ES-I3 (cell line): ENCODE measurements around the gene SLC30A4.

Experiments
- H3K36me3 ChIP-seq: 2 replicates; pipeline ENCODE4 v1.6.1; 2013; ENCODE audit warnings: mild to moderate bottlenecking, low read length, control low read depth, moderate library complexity; ENCODE audit not compliant: insufficient read depth
- H3K4me1 ChIP-seq: 2 replicates; pipeline ENCODE4 v1.6.1; 2013; ENCODE audit warnings: mild to moderate bottlenecking, control low read depth, low read length; ENCODE audit not compliant: insufficient read depth
- H3K9ac ChIP-seq: 2 replicates; pipeline ENCODE4 v1.6.1; 2013; ENCODE audit warnings: low read depth, mild to moderate bottlenecking, low read length, moderate library complexity
- H3K9me3 ChIP-seq: 2 replicates; pipeline ENCODE4 v1.6.1; 2013; ENCODE audit warnings: mild to moderate bottlenecking, low read length, moderate library complexity; ENCODE audit not compliant: control insufficient read depth, insufficient read depth

The SLC30A4 gene

GRCh38 chr15:45522328-45523165 lies at the start of gene SLC30A4:
Gene SLC30A4, minus strand, starts transcription at chr15:45522755. Its CDS starts 401 bp downstream, at chr15:45522354.
- no peaks in the 10 kb centered on the region for H3K4me1 ChIP-seq
- H3K9me3 ChIP-seq: no peaks in the 10 kb centered on the region
- H3K36me3 ChIP-seq: no peaks in the 10 kb centered on the region
- H3K9ac ChIP-seq: peak within 1 kb of the TSS; percentile 42

GRCh38 chr15:45555934-45556608 lies 33.5 kb upstream of the SLC30A4 start:
- H3K36me3 ChIP-seq: no peaks in the 10 kb centered on the region
- H3K9ac ChIP-seq: no peak overlapping the region
- H3K9me3 ChIP-seq: no peaks in the 10 kb centered on the region; the same call in 1 of the 2 replicates
- H3K4me1 ChIP-seq: no peaks in the 10 kb centered on the region

GRCh38 chr15:45551676-45552075 lies 29.1 kb upstream of the SLC30A4 start:
- no peaks in the 10 kb centered on the region; the same call in 1 of the 2 replicates for H3K9me3 ChIP-seq
- H3K9ac ChIP-seq: no peak overlapping the region
- no peaks in the 10 kb centered on the region for H3K36me3 ChIP-seq
- H3K4me1 ChIP-seq: no peaks in the 10 kb centered on the region

- no peaks in the 10 kb centered on the region for H3K4me1 ChIP-seq
- H3K9ac ChIP-seq: no peak overlapping the region
- H3K9me3 ChIP-seq: no peaks in the 10 kb centered on the region; the same call in 1 of the 2 replicates
- no peaks in the 10 kb centered on the region for H3K36me3 ChIP-seq
Measured at GRCh38 chr15:45550436-45550835, 27.9 kb upstream of the SLC30A4 start.

- Histone ChIP-seq H3K4me1 (no peaks in the 10 kb centered on the region), H3K36me3 (no peaks in the 10 kb centered on the region), H3K9me3 (no peaks in the 10 kb centered on the region; the same call in 1 of the 2 replicates), H3K9ac (no peak overlapping the region)
Measured at GRCh38 chr15:45549541-45550220, 27.1 kb upstream of the SLC30A4 start.

GRCh38 chr15:45548753-45549520 lies 26.4 kb upstream of the SLC30A4 start:
- Histone ChIP-seq H3K4me1 (no peaks in the 10 kb centered on the region), H3K36me3 (no peaks in the 10 kb centered on the region), H3K9ac (no peak overlapping the region), H3K9me3 (no peaks in the 10 kb centered on the region; the same call in 1 of the 2 replicates)

GRCh38 chr15:45546789-45547188 lies 24.2 kb upstream of the SLC30A4 start:
- Histone ChIP-seq H3K4me1 (no peaks in the 10 kb centered on the region), H3K9me3 (no peaks in the 10 kb centered on the region), H3K36me3 (no peaks in the 10 kb centered on the region), H3K9ac (no peak overlapping the region)

- no peak overlapping the region for H3K9ac ChIP-seq
- H3K4me1 ChIP-seq: no peaks in the 10 kb centered on the region
- no peaks in the 10 kb centered on the region for H3K36me3 ChIP-seq
- no peaks in the 10 kb centered on the region for H3K9me3 ChIP-seq
Measured at GRCh38 chr15:45544266-45545023, 21.9 kb upstream of the SLC30A4 start.

GRCh38 chr15:45543051-45543450 lies 20.5 kb upstream of the SLC30A4 start:
- H3K36me3 ChIP-seq: no peaks in the 10 kb centered on the region
- H3K9me3 ChIP-seq: no peaks in the 10 kb centered on the region
- H3K4me1 ChIP-seq: no peaks in the 10 kb centered on the region
- H3K9ac ChIP-seq: no peak overlapping the region

- Histone ChIP-seq H3K4me1 (no peaks in the 10 kb centered on the region), H3K9me3 (no peaks in the 10 kb centered on the region), H3K36me3 (no peaks in the 10 kb centered on the region), H3K9ac (no peak overlapping the region)
Measured at GRCh38 chr15:45540531-45540930, 18.0 kb upstream of the SLC30A4 start.

GRCh38 chr15:45539680-45540079 lies 17.1 kb upstream of the SLC30A4 start:
- Histone ChIP-seq H3K4me1 (no peaks in the 10 kb centered on the region), H3K9me3 (no peaks in the 10 kb centered on the region), H3K36me3 (no peaks in the 10 kb centered on the region), H3K9ac (no peak overlapping the region)

- Histone ChIP-seq H3K36me3 (no peaks in the 10 kb centered on the region), H3K9me3 (no peaks in the 10 kb centered on the region), H3K4me1 (no peaks in the 10 kb centered on the region), H3K9ac (no peak overlapping the region)
Measured at GRCh38 chr15:45536934-45537333, 14.4 kb upstream of the SLC30A4 start.

- no peaks in the 10 kb centered on the region for H3K4me1 ChIP-seq
- no peaks in the 10 kb centered on the region for H3K36me3 ChIP-seq
- H3K9ac ChIP-seq: no peak overlapping the region
Measured at GRCh38 chr15:45535486-45536042, 13.0 kb upstream of the SLC30A4 start.

More at GRCh38 chr15:45535486-45536042, 13.0 kb upstream of the SLC30A4 start:
- no peaks in the 10 kb centered on the region for H3K9me3 ChIP-seq
